Measurements from ENCODE around the gene TTC3.

TTC3 gene, protein sequence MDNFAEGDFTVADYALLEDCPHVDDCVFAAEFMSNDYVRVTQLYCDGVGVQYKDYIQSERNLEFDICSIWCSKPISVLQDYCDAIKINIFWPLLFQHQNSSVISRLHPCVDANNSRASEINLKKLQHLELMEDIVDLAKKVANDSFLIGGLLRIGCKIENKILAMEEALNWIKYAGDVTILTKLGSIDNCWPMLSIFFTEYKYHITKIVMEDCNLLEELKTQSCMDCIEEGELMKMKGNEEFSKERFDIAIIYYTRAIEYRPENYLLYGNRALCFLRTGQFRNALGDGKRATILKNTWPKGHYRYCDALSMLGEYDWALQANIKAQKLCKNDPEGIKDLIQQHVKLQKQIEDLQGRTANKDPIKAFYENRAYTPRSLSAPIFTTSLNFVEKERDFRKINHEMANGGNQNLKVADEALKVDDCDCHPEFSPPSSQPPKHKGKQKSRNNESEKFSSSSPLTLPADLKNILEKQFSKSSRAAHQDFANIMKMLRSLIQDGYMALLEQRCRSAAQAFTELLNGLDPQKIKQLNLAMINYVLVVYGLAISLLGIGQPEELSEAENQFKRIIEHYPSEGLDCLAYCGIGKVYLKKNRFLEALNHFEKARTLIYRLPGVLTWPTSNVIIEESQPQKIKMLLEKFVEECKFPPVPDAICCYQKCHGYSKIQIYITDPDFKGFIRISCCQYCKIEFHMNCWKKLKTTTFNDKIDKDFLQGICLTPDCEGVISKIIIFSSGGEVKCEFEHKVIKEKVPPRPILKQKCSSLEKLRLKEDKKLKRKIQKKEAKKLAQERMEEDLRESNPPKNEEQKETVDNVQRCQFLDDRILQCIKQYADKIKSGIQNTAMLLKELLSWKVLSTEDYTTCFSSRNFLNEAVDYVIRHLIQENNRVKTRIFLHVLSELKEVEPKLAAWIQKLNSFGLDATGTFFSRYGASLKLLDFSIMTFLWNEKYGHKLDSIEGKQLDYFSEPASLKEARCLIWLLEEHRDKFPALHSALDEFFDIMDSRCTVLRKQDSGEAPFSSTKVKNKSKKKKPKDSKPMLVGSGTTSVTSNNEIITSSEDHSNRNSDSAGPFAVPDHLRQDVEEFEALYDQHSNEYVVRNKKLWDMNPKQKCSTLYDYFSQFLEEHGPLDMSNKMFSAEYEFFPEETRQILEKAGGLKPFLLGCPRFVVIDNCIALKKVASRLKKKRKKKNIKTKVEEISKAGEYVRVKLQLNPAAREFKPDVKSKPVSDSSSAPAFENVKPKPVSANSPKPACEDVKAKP (N-terminal part only)

DNA sequence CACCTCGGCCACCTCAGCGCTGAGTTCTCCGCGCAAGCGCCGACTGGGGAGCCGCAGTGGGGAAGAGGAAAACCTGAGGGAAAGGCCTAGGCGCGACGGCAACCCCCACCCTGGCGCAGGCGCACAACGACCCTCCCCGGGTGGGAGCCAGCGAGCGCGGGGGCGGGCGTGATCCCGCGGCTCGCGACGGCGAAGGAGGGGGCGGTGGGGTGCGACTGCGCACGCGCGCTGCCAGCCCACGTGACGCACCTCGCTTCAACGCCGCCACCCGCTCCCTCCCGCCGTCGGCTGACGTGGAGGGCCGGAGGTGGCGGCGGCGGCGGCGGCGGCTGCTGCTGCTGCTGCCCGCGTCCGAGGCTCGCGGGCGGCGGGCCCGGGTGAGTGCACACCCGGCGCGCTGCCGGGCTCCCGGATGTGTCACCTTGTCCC is at the start of gene TTC3, which contains the start of gene PIGP:
TSS of gene TTC3 (plus strand) at position 267 of the 429 bp plus-strand sequence. CDS start 14,004 bp downstream, outside the sequence.
TSS of gene PIGP (minus strand) at position 84 of the 429 bp plus-strand sequence. CDS start 556 bp downstream, outside the sequence.
- in situ Hi-C loops (cut with MboI; ENCODE audit: low sequenced_read_pairs, unreplicated experiment): no loop called here
- DNase-seq (ENCODE audit: low spot score): peak; percentile 98
- TF ChIP-seq, protein P1, sequence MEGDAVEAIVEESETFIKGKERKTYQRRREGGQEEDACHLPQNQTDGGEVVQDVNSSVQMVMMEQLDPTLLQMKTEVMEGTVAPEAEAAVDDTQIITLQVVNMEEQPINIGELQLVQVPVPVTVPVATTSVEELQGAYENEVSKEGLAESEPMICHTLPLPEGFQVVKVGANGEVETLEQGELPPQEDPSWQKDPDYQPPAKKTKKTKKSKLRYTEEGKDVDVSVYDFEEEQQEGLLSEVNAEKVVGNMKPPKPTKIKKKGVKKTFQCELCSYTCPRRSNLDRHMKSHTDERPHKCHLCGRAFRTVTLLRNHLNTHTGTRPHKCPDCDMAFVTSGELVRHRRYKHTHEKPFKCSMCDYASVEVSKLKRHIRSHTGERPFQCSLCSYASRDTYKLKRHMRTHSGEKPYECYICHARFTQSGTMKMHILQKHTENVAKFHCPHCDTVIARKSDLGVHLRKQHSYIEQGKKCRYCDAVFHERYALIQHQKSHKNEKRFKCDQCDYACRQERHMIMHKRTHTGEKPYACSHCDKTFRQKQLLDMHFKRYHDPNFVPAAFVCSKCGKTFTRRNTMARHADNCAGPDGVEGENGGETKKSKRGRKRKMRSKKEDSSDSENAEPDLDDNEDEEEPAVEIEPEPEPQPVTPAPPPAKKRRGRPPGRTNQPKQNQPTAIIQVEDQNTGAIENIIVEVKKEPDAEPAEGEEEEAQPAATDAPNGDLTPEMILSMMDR (IDR thresholded peaks at IDR 0.05; ENCODE audit: borderline replicate concordance, control extremely low read depth, extremely low read depth, insufficient read depth, missing control alignments): no peak

DNA sequence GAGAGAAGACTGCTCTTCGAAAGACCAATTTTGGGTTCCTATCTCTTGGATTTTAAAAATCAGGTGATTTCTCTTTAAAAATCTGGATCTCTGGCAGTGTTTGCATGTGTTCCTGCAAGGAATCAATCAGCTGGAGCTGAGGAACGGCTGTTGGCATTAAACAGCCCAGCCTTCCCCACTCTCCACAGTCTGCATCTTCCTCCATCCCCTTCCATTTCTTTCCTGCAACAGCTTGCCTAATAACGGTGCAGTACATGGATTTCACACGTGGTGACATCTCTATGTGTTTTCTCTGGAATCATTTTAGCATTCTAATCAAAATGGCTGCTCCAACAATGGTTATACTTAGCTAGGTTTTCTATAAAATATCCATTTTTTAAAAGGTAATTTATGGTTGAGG is 46.6 kb upstream of the TTC3 start:
- TF ChIP-seq, protein P1 (IDR thresholded peaks at IDR 0.05; ENCODE audit: borderline replicate concordance, control extremely low read depth, extremely low read depth, insufficient read depth, missing control alignments): no peak
- in situ Hi-C loops (cut with MboI; ENCODE audit: low sequenced_read_pairs, unreplicated experiment): no loop called here
- DNase-seq (ENCODE audit: low spot score): no peak

DNA sequence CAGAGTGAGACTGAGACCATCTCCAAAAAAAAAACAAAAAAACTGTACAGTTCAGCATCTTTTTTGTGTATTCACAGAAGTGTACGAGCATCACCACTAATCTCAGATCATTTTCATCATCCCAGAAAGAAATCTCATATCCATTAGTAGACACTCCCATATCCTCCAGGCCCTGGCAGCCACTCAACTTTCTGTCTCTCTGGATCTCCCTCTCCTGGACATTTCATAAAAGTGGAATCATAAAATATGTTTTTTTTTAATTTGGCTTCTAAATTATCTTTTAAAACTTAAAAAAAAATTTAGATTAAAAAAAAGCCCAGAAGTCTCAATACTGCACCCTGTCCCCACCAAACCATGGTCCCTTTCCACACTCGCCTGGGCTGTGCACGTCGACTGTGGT is 44.5 kb upstream of the TTC3 start:
- in situ Hi-C loops (cut with MboI; ENCODE audit: low sequenced_read_pairs, unreplicated experiment): no loop called here
- TF ChIP-seq, protein P1 (IDR thresholded peaks at IDR 0.05; ENCODE audit: borderline replicate concordance, control extremely low read depth, extremely low read depth, insufficient read depth, missing control alignments): no peak

DNA sequence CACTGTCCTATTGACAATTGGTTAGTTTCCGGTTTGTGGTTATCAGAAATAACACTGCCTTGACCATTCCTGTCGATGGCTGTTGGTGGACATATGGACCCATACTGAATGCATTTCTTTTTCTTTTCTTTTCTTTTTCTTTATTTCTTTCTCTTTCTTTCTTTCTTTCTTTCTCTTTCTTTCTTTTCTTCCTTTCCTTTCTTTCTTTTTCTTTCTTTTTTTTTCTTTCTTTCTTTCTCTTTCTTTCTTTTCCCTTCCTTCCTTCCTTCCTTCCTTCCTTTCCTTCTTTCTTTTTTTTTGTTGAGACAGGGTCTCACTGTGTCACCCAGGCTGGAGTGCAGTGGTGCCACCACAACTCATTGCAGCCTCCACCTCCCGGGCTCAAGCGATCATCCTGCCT is 42.2 kb upstream of the TTC3 start:
- in situ Hi-C loops (cut with MboI; ENCODE audit: low sequenced_read_pairs, unreplicated experiment): no loop called here
- no peak for DNase-seq (ENCODE audit: low spot score)
- TF ChIP-seq, protein P1 (IDR thresholded peaks at IDR 0.05; ENCODE audit: borderline replicate concordance, control extremely low read depth, extremely low read depth, insufficient read depth, missing control alignments): no peak

More for the DNA sequence above, 44.5 kb upstream of the TTC3 start:
- DNase-seq (ENCODE audit: low spot score): no peak

DNA sequence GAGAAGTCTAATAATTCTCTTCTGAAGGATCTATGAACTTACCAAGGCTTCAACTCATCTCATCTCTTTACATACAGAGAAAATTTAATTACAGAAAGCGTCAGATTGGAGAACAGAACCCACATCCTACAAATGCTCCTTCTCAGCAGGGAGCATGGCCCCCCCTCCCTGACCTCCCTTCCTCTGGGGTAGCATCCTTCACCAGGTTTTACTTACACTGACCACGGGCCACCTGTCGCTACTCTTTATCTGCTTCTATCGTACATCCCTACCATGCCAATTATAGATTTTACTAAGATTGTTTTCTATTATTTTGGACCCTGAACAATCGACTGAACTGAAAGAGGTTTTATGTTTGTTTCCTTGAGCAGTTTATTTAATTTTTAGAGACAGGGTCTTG is 40.8 kb upstream of the TTC3 start:
- TF ChIP-seq, protein P1 (IDR thresholded peaks at IDR 0.05; ENCODE audit: borderline replicate concordance, control extremely low read depth, extremely low read depth, insufficient read depth, missing control alignments): no peak

More for the DNA sequence above, 40.8 kb upstream of the TTC3 start:
- in situ Hi-C loops (cut with MboI; ENCODE audit: low sequenced_read_pairs, unreplicated experiment): no loop called here
- no peak for DNase-seq (ENCODE audit: low spot score)
